Measurements from ENCODE around the gene CCDC187.
"Not testable (repeated sequence)": the region's sequence is repeated elsewhere in the genome, so short reads cannot be mapped to it uniquely, and the experiment has no call there.

CCDC187 gene

DNA sequence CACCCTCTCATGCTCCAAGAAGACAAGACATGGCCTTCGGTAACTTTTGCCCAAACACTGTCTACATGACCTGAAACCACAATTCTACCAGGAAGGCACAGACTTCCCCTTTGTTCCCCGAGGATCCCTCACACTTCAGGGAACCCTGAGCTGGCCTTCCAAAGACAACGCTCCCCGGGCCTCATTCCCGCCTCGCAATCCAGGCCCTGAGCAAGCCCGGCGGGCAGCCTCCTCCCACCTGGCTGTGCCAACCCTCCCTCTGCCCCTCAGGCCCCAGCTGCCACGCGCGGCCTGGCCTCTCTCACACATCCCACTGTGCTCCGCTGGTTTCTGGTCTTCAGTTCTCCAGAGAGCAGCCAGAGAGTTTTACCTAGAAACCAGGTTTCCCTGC, 65.6 kb downstream of the CCDC187 start:
- DNase-seq, result no peak
- TF ChIP-seq, protein P1, sequence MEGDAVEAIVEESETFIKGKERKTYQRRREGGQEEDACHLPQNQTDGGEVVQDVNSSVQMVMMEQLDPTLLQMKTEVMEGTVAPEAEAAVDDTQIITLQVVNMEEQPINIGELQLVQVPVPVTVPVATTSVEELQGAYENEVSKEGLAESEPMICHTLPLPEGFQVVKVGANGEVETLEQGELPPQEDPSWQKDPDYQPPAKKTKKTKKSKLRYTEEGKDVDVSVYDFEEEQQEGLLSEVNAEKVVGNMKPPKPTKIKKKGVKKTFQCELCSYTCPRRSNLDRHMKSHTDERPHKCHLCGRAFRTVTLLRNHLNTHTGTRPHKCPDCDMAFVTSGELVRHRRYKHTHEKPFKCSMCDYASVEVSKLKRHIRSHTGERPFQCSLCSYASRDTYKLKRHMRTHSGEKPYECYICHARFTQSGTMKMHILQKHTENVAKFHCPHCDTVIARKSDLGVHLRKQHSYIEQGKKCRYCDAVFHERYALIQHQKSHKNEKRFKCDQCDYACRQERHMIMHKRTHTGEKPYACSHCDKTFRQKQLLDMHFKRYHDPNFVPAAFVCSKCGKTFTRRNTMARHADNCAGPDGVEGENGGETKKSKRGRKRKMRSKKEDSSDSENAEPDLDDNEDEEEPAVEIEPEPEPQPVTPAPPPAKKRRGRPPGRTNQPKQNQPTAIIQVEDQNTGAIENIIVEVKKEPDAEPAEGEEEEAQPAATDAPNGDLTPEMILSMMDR (IDR thresholded peaks at IDR 0.05), result no peak
- Histone ChIP-seq H3K4me1 (no peaks in the 10 kb centered on the region), H3K27ac (no peak overlapping the region), H3K4me3 (no peak overlapping the region), H3K27me3 (no peaks in the 10 kb centered on the region), H3K36me3 (peaks cover 12 to 32% (median 22%) of the 10 kb centered on the region in 3 donors), H3K9me3 (no peaks in the 10 kb centered on the region)
- intact Hi-C loops (cut with DNase I; ENCODE audit: low total_unique reads), result no loop called here

DNA sequence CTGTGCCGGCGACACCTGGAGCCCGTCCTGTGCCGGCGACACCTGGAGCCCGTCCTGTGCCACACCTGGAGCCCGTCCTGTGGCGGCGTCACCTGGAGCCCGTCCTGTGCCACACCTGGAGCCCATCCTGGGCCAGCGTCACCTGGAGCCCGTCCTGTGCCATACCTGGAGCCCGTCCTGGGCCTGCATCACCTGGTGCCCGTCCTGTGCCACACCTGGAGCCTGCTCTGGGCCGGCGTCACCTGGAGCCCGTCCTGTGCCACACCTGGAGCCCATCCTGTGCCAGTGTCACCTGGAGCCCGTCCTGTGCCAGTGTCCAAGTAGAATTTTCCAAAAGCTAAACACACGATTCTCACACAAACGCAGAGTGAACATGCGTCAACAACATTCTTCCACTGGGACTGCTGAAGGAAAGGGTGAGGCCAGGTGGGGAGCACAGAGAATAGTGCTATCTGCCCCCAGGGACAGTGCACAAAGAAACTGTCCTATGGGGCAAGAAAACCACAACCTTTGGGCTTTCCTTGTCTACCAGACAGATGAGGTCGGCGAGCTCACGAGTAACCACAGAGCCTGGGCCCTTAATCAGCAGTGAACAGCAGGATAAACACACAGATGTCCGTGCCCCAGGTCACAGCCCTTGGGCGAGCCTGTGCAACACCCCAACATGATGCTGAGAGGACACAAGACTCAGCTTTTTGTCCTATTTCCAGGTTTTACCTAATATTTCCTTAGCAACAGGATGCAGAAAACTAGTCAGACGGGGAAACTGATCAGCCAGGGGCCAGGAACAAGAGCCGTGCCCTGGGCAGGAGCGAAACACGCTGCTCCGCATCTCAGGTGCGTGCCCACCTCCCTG, 66.2 kb downstream of the CCDC187 start:
- intact Hi-C loops (cut with DNase I; ENCODE audit: low total_unique reads), result no loop called here
- Histone ChIP-seq H3K4me1 (no peaks in the 10 kb centered on the region), H3K4me3 (no peak overlapping the region), H3K36me3 (peaks cover 12 to 32% (median 22%) of the 10 kb centered on the region in 3 donors), H3K9me3 (no peaks in the 10 kb centered on the region), H3K27me3 (no peaks in the 10 kb centered on the region), H3K27ac (no peak overlapping the region)
- TF ChIP-seq, protein P1 (IDR thresholded peaks at IDR 0.05), result no peak
- DNase-seq, result no peak

DNA sequence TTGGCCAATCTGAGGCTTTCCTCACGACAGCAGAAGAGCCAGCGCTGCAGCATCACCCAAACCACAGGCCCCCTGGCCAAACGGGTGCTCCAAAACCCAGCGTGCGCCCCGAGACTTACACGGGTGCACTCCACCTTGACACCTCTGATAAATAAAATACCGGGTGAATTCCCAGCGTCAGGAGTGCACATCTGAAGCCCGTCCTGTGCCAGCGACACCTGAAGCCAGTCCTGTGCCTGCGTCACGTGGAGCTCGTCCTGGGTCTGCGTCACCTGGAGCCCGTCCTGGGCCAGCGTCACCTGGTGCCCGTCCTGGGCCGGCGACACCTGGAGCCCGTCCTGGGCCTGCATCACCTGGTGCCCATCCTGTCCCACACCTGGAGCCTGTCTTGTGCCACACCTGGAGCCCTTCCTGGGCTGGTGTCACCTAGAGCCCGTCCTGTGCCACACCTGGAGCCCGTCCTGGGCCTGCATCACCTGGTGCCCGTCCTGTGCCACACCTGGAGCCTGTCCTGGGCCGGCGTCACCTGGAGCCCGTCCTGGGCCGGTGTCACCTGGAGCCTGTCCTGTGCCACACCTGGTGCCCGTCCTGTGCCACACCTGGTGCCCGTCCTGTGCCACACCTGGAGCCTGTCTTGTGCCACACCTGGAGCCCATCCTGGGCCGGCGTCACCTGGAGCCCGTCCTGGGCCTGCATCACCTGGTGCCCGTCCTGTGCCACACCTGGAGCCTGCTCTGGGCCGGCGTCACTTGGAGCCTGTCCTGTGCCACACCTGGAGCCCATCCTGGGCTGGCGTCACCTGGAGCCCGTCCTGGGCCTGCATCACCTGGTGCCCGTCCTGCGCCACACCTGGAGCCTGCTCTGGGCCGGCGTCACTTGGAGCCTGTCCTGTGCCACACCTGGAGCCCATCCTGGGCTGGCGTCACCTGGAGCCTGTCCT, 67.2 kb downstream of the CCDC187 start:
- H3K4me3 ChIP-seq, result not testable (repeated sequence)

DNA sequence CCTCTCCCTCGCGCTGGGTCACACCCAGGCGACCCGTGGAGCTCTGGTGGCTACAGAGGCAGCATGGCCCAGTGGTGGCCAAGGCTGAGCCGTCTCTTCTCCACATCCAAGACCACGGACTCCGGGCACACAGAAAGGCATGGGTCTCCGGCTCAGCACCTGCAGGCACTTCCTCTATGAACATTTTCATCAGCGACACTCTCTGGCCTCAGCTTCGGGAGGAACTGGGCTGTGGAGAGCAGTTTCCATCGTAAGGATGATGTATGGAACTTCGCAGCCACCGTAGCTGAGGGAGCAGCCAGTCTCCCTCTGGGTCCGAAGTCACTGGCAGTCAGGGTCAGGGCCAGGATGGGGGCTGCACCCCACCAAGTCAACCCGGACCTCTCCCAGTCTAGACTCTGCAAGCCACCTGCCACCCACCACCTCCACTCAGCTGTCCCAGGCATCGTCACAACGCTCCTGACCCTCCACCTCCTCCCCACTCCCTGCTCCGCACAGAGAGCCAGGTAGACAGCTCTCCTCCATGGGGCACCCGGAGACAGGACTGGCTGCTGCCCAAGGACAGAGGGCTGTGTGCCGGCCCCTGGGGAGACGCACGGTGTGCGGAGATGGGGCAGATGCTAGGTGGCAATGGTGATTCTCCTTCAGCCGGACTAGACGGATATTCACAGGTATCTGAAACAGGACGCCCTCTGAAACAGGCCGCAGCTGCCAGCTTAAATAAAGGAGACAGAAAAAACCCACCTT, 68.0 kb downstream of the CCDC187 start:
- H3K36me3 ChIP-seq, result peaks cover 12 to 32% (median 22%) of the 10 kb centered on the region in 3 donors
- no peak overlapping the region for H3K27ac ChIP-seq
- no peak for DNase-seq
- intact Hi-C loops (cut with DNase I; ENCODE audit: low total_unique reads), result no loop called here
- no peak overlapping the region for H3K4me3 ChIP-seq
- no peaks in the 10 kb centered on the region for H3K27me3 ChIP-seq
- H3K4me1 ChIP-seq, result no peaks in the 10 kb centered on the region
- TF ChIP-seq, protein P1 (IDR thresholded peaks at IDR 0.05), result no peak
- H3K9me3 ChIP-seq, result no peaks in the 10 kb centered on the region

More for the DNA sequence above, 67.2 kb downstream of the CCDC187 start:
- H3K9me3 ChIP-seq; H3K27me3 ChIP-seq; H3K27ac ChIP-seq; H3K4me1 ChIP-seq; intact Hi-C loops (cut with DNase I; ENCODE audit: low total_unique reads); DNase-seq: not testable (repeated sequence)
- peaks cover 12 to 32% (median 22%) of the 10 kb centered on the region in 3 donors for H3K36me3 ChIP-seq

DNA sequence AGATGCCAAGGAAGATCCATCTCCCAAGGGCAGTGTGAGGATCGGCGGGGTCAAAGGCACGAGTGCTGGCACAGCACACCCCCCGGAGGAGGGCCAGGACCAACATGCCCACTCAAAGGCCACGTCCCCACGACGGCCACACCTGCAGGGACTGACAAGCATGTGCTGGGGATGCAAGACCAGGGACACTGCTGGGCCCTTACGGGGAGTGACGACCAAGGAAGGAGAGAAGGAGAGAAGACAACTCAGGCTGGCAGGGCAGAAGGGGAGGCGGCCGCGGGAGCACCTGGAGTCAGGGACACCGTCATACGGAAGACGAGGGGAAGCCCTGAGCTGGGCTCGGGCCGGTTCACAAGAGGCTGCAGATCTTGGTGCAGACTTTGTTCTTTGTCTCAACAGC, 68.7 kb downstream of the CCDC187 start:
- intact Hi-C loops (cut with DNase I; ENCODE audit: low total_unique reads), result no loop called here
- no peaks in the 10 kb centered on the region for H3K27me3 ChIP-seq
- H3K36me3 ChIP-seq, result peaks cover 12 to 32% (median 22%) of the 10 kb centered on the region in 3 donors
- no peak for DNase-seq
- H3K27ac ChIP-seq, result no peak overlapping the region
- no peaks in the 10 kb centered on the region for H3K9me3 ChIP-seq
- TF ChIP-seq, protein P1 (IDR thresholded peaks at IDR 0.05), result no peak
- no peaks in the 10 kb centered on the region for H3K4me1 ChIP-seq
- no peak overlapping the region for H3K4me3 ChIP-seq
